ENCODE results near the gene FCAR.
"Not testable (repeated sequence)": the region's sequence is repeated elsewhere in the genome, so short reads cannot be mapped to it uniquely, and the experiment has no call there.

GRCh38 chr19:54919646-54920563, 45.9 kb downstream of the FCAR start:
- TF ChIP-seq EZH2 (IDR thresholded peaks at IDR 0.05; ENCODE audit: low read depth, unreplicated experiment); ETS1 (IDR thresholded peaks at IDR 0.05); STAT1 (IDR thresholded peaks at IDR 0.05; ENCODE audit: unreplicated experiment); POLR2AphosphoS5 (IDR thresholded peaks at IDR 0.05; ENCODE audit: low read depth); REST (IDR thresholded peaks at IDR 0.05; ENCODE audit: unreplicated experiment); NANOG (IDR thresholded peaks at IDR 0.05; ENCODE audit: borderline replicate concordance); EZH2phosphoT487 (IDR thresholded peaks at IDR 0.05; ENCODE audit: unreplicated experiment); ZNF331 (CRISPR knock-in tag; IDR thresholded peaks at IDR 0.05; ENCODE audit: low read depth); JUNB (IDR thresholded peaks at IDR 0.05; ENCODE audit: unreplicated experiment): not testable (repeated sequence)
- TF ChIP-seq CTCF (conservative IDR thresholded peaks at IDR 0.05; ENCODE audit: low read depth in 2 of 2) = peak; percentile 45 to 63; a peak in 3 of 4 replicates
- peak; percentile 78 for TF ChIP-seq CREB1 (CRISPR knock-in tag; IDR thresholded peaks at IDR 0.05; ENCODE audit: low read depth)
